HT-29 (cell line): ENCODE measurements around the gene SAMD13. TPM values are rescaled to one million over a fixed set of nuclear protein-coding genes. Genes with fewer than 3 reads are reported as not detected.
"Not testable (repeated sequence)": the region's sequence is repeated elsewhere in the genome, so short reads cannot be mapped to it uniquely, and the experiment has no call there.

Source experiments
- DNase-seq: peaks from one replicate; pipeline ENCODE4 v3.0.0-alpha.2; 2015; ENCODE audit warnings: low spot score
- total RNA-seq: library from RNA; depleted of rRNA; stranded (reverse); fragments of >200 nt; shearing (Covaris generic); gene quantifications from 2 replicates; pipeline ENCODE4 v1.2.3, GENCODE V29; 2014

SAMD13 gene
- total RNA-seq, 1 experiment from 2014 or later: 0.43 TPM

DNA sequence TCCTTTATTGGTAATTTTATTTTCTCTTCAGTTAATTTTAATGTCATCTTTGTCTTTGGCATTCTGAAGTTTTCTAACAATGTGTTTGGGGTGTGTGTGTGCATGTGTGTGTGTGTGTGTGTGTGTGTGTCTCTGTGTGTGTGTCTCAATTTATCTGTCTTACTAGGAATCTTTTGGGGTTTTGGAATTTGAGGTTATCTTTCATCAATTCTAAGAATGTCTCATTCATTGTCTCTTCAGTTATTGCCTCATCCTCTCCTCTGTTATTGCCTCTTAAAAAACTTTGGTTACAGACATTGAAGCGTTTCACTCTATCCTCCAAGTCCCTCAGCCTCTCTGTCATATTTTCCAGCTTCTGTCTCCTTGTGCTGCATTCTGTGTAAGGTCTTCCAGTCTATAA lies 18.1 kb upstream of the SAMD13 start:
- no peak for DNase-seq

DNA sequence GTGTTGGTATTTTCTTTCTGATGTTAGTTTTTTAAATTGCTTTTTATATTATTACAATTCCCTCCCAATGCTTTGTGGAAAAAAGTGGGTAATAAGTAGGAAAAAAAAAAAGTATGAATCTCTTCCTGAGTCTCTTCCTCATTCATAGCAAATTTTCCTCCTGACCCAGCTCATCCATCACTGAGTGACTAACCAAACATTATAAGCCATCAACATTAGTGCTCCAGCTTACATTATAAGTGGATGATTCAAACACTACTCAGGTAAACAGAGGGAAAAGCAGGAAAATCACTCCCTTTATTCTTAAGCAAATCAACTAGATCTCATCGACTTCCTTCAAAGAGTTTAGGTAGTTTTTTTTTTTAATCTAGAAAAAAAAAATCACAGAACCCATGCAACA lies 15.4 kb upstream of the SAMD13 start:
- DNase-seq: no peak

DNA sequence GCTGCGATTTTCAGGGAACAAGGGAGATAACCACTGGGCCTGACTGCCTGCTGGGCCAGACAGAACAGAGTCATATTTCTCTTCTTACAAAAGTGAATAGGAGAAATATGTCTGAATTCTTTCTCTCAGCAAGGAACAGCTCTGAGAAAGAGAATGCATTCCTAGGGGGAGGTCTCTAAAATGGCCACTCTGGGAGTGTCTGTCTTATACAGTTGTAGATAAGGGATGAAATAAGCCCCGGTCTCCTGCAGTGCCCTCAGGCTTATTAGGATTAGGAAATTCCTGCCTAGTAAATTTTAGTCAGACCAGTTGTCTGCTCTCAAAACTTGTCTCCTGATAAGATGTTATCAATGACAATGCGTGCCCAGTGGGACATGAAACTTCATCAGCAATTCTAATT lies 14.1 kb upstream of the SAMD13 start:
- not testable (repeated sequence) for DNase-seq

DNA sequence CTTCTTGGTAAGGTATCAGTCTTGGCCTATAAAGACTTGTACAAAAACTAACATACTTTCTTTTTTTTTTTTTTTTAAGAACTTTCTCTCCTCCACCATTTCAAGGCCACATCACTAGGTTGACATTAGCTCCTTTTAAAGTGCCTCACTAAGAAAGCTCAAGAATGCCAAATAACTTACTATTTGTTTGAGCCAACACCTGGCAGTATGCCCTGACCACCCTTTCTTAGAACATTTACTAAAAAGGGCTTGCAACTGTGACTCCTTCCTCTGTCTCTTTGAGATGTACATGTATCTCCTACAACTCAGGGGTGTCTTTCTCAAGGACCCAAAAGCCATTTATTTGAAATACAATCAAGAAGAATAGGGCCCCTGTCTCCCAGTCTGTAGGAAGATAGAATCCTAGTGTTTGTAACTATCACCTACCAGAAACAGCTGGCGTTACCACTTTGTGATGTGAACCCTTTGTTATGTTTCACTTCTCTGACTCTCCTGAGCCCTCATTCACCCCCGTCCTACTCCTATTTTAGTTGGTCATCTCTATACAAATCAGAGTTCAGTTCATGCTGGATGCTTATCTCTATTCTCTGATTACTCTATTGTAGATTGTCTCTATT lies 12.2 kb upstream of the SAMD13 start:
- DNase-seq: no peak

DNA sequence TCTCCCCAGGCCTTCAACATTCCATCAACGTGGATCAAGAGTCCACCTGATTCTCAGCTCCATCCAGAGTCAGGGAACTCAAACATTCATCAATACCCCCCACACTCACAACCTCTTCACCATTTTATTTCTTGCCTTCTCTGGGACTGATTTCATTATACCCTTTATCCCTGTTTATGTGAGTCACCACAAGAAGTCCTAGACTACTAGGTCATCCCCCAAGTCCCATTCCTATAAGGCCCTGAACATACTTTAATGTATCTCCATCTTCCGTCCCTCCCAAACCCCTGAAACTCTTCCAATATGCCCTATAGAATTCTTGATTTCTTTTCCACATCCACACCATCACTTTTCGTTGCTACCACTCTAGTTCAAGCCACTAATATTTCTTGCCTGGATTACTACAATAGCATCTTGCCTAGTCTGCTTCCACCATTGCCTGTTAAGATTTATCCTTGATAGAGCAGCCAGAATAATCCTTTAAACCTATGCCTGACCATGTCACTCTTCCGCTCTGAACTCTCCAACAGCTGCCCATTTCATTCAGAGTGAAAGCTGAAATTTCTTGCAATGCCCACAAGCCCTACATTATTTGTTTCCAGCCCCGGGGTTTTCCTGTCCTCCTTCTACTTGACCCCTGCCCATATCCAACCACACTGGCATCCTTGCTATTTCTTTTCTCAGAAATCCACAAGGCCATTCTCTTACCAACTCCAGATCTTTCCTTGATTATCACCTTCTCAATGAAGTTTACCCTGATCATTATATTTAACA lies 9.4 kb upstream of the SAMD13 start:
- no peak for DNase-seq

DNA sequence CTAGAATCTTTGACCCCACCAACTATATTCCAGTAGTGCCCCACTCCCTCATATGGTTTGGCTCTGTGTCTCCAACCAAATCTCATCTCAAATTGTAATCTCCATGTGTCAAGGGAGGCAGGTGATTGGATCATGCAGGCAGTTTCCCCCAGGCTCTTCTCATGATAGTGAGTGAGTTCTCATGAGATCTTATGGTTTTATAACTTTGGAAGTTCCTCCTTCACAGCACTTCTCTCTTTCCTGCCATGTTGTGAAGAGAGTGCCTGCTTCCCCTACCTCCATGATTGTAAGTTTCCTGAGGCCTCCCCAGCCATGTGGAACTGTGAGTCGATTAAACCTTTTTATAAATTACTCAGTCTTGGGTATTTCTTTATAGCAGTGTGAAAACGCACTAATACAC lies 7.7 kb upstream of the SAMD13 start:
- no peak for DNase-seq

DNA sequence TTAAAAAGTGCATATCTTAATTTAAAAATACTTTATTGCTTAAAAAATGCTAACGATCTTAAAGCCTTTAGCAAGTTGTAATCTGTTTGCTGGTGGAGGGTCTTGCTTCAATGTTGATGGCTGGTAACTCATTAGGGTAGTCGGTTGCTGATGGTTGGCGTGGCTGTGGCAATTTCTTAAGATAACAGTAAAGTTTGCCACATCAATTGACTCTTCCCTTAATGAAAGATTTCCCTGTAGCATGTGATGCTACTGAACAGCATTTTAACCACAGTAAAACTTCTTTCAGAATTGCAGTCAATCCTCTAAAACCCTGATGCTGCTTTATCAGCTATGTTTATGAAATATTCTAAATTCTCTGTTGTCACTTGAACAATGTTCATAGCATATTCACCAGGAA lies 6.8 kb upstream of the SAMD13 start:
- DNase-seq: no peak

DNA sequence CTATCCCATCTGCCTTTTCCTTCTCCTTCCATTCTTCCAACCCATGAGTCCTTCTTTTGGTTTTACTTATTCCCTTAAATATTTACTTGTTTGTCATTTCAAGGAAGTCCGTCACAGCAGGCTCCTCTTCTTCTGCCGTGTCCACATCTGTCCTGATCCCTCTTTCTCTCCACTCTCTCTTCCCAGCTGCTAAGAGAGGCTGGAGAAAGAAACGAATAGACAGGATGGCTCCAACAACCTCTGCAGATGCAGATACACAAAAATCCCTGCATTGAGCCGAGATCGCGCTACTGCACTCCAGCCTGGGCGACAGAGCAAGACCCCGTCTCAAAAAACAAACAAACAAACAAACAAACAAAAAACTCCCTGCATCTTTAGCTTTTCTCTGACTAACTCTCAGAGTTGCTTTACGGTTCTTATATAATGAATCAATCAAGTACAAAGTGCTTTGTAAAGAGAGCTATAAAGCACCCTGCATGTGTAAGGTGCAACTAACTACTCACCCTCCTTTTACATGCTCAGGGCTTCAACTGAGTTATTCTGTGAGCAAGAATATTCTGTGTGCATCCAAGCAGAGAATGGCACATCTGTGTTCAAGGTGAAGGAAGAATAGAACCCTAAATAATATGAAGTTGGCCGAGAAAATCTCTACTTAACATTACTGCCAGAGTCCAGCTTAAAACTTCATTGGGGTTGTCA lies 3.8 kb upstream of the SAMD13 start:
- no peak for DNase-seq

DNA sequence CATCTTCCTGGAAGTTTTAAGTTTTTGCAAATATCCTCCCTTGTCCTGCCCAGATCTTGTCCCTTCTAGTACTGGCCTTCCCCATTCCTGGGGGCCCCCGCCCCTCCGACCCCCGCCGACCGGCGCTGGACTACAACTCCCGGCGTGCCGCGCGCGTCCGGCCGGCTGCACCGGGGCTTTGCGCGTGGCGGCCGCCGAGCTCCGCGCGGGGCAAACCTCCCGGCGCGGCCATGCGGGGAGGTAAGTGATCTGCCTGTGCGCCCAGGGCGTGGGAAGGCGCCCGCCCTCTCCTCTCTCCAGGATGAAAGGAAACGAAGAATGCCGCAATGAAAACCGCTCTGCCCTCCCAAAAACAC lies 3.2 kb upstream of the SAMD13 start:
- peak; percentile 33 for DNase-seq

DNA sequence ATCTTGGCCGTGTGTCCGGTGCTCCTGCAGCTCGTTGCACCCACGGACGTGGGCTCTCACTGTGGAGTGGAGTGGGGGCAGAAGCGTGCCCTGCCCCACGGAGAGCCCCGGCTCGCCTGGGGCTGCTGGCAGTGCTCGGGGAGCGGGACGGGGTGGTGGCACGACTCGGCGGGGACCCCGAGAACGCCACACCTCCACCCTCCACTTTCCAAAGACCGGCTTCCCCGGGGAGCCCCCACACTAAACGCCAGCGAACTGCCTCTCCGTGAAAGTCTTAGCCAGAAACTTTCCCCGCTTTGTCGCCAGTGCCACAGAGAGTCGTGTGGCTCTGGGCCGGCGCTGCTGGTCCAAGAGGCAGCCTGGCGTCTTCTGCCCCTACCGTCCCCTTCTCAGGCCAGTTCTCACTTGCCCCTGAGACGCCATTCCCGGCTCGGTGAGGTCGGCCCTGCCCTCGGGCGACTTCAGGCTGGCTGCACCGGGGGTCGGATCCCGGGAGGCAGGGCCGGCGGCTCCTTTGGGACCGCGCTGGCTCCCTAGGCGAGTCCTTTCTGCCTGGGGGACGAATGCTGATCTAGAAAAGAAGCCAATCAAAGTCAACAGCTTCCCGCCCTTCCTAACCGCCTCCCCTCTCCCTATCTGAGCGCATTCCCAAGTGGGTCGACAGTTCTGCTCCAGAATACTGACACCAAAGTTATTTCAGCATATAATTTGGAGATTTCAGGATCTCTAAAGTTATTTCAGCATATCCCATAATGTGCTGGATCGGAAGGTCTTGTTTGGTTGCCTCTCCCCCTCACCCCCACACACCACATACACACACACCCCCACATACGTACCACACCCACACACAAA lies 2.6 kb upstream of the SAMD13 start:
- DNase-seq: peak; percentile 50

DNA sequence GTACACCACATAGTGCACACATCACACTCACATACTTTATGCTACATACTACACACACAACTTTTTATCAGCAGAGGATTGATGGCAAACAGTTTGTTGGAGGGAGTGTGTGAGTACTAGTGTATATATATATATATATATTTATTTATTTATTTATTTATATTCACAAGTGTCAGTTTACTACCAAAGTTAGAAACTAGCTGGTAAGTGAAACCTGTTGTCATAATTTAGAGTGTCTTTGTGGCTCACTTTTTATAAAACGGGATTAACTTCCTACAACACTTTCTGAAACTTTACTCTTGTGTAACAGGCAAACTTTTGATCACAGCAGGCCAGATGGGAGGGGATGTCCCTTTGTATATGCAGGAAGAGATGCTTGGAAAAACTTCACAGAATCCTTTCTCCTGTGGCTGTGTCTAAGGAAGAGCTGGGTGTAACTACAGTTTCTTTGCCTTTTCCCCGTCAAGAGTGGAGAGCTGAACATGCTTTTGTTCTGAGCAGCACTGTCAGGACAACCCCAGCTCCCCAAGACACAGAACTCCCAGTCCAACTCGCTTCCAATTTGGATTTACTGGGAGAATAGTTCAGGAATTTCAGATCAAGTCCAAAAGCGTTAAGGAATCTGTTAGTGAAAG lies 1.9 kb upstream of the SAMD13 start:
- peak; percentile 28 for DNase-seq

DNA sequence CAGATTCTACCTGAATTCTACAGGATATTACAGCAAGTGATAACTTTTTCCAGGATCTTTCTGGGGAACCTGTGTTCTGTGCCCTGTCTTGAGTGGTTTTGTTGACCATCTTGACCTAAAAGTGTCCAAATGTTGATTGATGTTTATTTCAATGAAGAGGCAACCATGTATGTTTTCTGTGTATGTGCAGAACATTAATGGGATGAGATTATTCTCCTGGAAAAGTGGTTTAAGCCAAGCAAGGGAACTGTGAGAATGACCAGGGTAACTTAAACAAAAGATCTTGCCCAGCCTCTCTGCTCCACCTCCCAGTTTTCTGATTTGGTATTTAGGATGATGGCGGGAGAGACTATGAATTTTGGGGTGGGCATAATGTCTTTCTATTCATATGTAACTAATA lies 1.0 kb upstream of the SAMD13 start:
- DNase-seq: no peak

DNA sequence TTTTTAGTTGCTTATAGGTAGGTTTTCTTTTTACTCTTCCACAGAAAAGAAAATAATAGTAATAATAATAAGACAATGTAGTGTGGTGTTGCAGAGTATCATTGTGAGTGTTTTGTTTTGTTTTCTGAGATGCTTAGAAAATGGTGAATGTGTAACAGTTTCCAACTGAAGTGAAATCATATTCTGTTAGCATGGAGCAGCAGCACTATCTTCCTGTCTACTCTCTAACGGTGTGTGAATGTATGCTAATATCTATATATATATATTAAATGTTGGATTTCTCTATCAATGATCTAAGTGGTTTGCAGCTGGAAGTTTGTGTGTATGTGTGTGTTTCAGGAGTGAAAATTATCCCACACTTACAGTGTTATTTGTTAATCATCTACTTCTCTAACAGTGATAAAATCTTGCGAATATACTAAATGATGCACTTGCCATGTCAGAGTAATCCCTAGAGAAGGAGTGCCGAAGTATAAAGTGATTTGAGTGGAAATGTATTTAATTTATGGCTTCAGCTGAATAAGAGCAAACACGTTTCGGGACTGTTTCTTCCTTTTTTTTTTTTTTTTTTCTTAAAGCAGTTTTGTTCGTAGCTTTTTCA lies 377 bp downstream of the SAMD13 start:
- DNase-seq: peak; percentile 33

DNA sequence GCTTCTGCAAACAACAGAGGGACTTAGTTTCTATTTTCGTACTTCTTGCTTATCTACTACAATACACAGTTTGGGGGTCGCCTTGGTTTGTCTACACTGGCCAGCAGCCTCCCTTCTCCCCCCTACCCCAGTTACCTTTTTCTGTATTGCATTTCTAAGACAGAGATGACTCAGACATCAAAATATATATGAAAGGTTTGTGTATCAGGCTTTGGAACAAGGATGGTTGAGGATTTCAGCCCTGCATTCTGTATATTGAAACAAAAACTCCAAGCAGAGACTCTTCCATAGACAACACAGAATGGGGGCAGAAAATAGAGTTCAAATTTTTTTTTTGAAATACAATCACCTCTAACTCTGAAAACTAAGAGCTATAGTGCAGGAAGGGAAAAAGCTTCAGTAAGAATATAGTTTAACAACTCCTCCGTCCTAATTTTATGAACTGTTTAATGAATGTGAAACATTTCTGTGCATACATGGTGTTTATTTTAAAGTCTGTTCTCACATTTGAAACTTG lies 1.9 kb downstream of the SAMD13 start:
- DNase-seq: no peak

DNA sequence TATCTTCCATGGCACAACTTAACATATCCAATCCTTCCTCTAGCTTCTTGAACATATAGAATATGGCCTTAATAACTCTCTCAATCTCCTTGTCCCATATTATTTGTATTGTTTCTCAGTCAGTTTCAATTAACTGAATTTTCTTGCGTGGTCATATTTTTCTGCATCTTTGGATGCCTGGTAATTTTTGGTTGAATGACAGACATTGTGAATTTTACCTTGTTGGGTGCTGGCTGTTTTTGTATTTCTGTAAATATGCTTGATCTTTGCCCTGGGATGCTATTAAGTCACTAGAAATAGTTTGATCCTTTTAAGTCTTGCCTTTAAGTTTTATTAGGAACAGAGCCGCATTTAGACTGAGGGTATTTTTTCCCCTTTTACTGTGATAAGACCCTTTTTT lies 5.9 kb downstream of the SAMD13 start:
- no peak for DNase-seq

DNA sequence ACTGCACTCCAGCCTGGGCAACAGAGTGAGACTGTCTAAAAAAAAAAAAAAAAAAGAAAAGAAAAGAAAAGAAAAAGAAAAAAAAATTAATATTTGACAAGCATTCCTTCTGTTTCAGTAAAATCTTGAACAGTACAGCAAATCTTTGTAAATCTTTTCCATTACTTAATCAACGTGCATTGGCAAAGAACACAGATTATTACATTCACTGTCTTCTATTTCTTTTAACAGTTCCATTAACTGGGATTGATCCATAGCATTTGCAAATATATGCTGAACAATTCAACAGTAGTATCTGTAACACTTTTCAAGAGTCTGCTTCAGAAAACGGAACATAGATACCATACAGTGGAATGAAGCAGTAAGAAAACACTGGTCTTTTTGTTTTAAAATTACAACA lies 9.8 kb downstream of the SAMD13 start:
- no peak for DNase-seq

DNA sequence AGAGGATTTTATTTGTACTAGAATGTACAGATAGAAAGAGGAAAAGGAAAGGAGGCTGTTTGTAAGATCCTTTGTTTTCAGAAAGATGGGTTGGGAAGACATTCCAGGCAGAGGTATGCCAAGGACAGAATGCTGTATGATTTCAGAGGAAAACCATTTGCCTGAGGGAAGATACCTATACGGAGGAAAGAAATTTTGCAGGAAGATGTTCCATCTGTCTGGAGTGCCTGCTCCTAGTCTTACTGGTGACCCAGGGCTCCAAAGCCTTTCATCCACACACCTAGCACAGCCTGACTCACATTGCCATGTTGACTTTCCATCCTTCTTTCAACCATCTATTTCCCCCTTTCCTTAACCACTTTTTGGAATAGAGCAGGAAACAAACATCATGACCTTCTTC lies 18.2 kb downstream of the SAMD13 start:
- DNase-seq: no peak

DNA sequence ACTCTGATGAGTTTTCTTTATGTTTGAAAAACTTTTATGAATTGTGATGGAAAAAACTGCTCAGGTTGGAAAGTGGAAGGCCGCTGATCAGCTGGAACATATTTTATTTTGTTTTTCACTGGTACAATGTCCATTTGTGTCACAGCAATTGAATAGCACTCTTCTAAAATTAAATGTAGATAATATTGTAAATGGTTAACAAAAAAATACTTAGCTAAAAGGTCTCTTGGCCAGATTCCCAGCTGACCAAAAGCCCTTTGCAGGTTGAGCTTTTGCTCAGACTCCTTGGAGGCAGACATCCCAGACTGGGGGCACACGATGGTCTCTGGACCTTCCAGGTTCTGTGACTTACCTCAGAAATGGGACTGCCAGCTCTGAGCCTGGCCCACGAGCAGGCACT lies 26.3 kb downstream of the SAMD13 start:
- no peak for DNase-seq

DNA sequence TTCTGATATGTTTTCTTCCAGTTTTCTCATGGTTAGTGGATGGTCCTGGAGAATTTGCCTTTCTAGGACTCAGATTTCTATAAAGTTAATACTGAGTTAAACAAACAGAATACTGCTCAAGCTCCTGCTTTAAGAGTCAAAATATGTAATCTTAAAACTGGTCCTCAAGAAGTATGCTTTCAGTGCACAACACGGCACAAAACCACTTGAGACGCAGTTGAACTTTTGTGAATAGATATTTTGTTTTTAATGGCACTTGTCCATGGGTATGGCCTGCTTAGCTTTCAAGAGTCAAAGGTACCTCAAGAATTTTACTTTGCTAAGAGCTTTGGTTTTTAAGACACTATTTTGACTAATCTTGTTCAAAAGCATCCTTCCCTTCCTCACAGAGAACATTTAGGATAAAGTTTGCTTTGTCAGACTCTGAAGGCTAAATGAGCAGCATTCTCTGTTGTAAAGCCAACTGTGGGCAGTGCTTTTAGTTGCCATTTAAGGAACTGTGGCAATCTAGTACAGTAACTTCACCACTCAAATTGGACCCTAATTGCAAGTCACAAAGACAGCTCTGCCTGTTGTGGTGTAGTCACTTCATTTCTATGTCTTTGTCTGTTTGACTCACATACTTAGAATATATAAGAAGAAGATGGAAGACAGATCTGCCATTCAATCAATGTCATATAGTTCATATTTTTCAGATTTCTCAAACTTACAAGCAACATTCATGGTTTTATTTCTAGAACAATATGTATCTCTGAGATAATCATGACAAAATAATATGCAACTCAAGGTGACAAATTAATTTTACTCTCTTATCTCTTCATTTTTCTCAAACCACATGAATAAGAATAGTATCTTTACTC lies 28.8 kb downstream of the SAMD13 start:
- DNase-seq: no peak

DNA sequence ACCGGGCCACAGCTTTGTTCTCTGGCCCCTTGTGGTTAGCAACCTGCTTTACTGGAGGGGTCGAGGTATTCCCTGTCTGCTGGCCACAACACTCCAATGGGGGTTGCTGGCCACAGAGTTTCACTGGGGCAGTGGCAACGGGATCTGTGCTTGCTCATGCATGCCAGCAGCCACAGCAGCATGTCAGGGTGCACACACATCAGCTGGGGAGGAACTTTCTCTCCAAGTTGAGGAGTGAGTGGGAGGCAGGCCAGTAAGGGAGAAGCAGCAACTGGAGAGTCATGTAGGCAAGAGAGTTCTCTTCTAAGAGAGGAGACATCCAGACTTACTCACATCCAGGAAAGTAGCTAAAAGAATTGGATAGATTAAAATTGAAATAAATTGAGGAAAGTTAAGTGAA lies 38.0 kb downstream of the SAMD13 start:
- no peak for DNase-seq
